Peyer's patch (tissue), 4 donors: ENCODE measurements around the gene NHERF1.

Experiments used
- POLR2A ChIP-seq, 2 donors: fragments of 450-650 bp; IDR thresholded peaks; one replicate each; pipeline ENCODE4 v1.5.1; 2017; ENCODE audit warnings: antibody characterized with exemption in 2 of 2, mild to moderate bottlenecking in 2 of 2, moderate library complexity in 2 of 2
- TF ChIP-seq, protein P1 (sequence below), 6 experiments: fragments of 450-650 bp in 4 of 6; fragments of 200-600 bp in 2 of 6; sonication (generic) in 1 of 6; IDR thresholded peaks; one replicate each; pipeline ENCODE4 v1.5.1; 2017 to 2019; ENCODE audit warnings: antibody characterized with exemption in 6 of 6, mild to moderate bottlenecking in 3 of 6, moderate library complexity in 1 of 6

GRCh38 chr17:74759941-74760340 lies 11.5 kb downstream of the NHERF1 start:
- TF ChIP-seq, protein P1, sequence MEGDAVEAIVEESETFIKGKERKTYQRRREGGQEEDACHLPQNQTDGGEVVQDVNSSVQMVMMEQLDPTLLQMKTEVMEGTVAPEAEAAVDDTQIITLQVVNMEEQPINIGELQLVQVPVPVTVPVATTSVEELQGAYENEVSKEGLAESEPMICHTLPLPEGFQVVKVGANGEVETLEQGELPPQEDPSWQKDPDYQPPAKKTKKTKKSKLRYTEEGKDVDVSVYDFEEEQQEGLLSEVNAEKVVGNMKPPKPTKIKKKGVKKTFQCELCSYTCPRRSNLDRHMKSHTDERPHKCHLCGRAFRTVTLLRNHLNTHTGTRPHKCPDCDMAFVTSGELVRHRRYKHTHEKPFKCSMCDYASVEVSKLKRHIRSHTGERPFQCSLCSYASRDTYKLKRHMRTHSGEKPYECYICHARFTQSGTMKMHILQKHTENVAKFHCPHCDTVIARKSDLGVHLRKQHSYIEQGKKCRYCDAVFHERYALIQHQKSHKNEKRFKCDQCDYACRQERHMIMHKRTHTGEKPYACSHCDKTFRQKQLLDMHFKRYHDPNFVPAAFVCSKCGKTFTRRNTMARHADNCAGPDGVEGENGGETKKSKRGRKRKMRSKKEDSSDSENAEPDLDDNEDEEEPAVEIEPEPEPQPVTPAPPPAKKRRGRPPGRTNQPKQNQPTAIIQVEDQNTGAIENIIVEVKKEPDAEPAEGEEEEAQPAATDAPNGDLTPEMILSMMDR (IDR thresholded peaks at IDR 0.05), result no peak
- no peak for TF ChIP-seq POLR2A (IDR thresholded peaks at IDR 0.05)
